Upper lobe of left lung (tissue), 6 donors: ENCODE results near the gene AGRN. TPM values are rescaled to one million over a fixed set of nuclear protein-coding genes. Genes with fewer than 3 reads are reported as not detected.

Experiments used
- ATAC-seq, 2 donors: fragments of 200-7000 bp; cut with Tn5 transposase; one replicate each; pipeline ENCODE4 v1.9.1; 2022; ENCODE audit warnings: mild to moderate bottlenecking in 2 of 2, moderate library complexity in 2 of 2; ENCODE audit not compliant: low FRiP score in 2 of 2
- DNase-seq, 2 donors: peaks; one replicate each; pipeline ENCODE4 v3.0.0-alpha.2; 2019 to 2020
- H3K27ac ChIP-seq, 4 donors: fragments of 200-600 bp; sonication (generic); one replicate each; pipeline ENCODE4 v1.5.1; 2016 to 2019
- H3K27me3 ChIP-seq, 4 donors: fragments of 200-600 bp; sonication (generic); one replicate each; pipeline ENCODE4 v1.5.1; 2017 to 2019
- H3K36me3 ChIP-seq, 4 donors: fragments of 200-600 bp; sonication (generic); one replicate each; pipeline ENCODE4 v1.5.1; 2016 to 2019
- H3K4me1 ChIP-seq, 4 donors: fragments of 200-600 bp; sonication (generic); one replicate each; pipeline ENCODE4 v1.5.1; 2018 to 2019
- H3K4me3 ChIP-seq, 4 donors: fragments of 200-600 bp; sonication (generic); one replicate each; pipeline ENCODE4 v1.5.1; 2017 to 2019; ENCODE audit warnings: mild to moderate bottlenecking in 2 of 4, moderate library complexity in 1 of 4
- H3K9me3 ChIP-seq, 4 donors: fragments of 200-600 bp; sonication (generic); one replicate each; pipeline ENCODE4 v1.5.1; 2018 to 2019
- EP300 ChIP-seq, 4 donors: sonication (generic); formaldehyde crosslinking; IDR thresholded peaks; one replicate each; pipeline ENCODE4 v1.5.1; 2017; ENCODE audit warnings: antibody characterized with exemption in 4 of 4, control low read depth in 2 of 4
- POLR2A ChIP-seq, 4 donors: fragments of 450-650 bp; IDR thresholded peaks; one replicate each; pipeline ENCODE4 v1.5.1; 2016 to 2017; ENCODE audit warnings: antibody characterized with exemption in 4 of 4, mild to moderate bottlenecking in 2 of 4
- POLR2AphosphoS5 ChIP-seq, 2 donors: sonication (generic); formaldehyde crosslinking; IDR thresholded peaks; one replicate each; pipeline ENCODE4 v1.5.1; 2017; ENCODE audit warnings: antibody characterized with exemption in 2 of 2
- WGBS, 2 donors: methylation state at CpG; one replicate each; pipeline ENCODE4 v1.1.5; 2017 to 2018; 5-methylcytosine and 5-hydroxymethylcytosine counted together
- total RNA-seq, 6 donors: library from RNA; depleted of rRNA in 4 of 6; stranded (reverse); fragments of >200 nt in 4 of 6; gene quantifications; one replicate each; pipeline versions ENCODE4 v1.1.0 to v1.2.1, GENCODE V29; 2016 to 2021
- TF ChIP-seq, protein P1 (sequence below), 6 experiments: fragments of 450-650 bp in 4 of 6; fragments of 200-600 bp in 2 of 6; sonication (generic) in 2 of 6; IDR thresholded peaks; one replicate each; pipeline ENCODE4 v1.5.1; 2016 to 2019; ENCODE audit warnings: antibody characterized with exemption in 6 of 6
- donor health status: DM: no; HTN: no; CAD: no; lungs with moderate emphysema.
- donor health status: DM: no; HTN: yes; CAD: no; lungs with severe emphysema.

AGRN gene
- total RNA-seq, 6 donors from 2014 or later = 91.0 to 316 (median 157) TPM

DNA sequence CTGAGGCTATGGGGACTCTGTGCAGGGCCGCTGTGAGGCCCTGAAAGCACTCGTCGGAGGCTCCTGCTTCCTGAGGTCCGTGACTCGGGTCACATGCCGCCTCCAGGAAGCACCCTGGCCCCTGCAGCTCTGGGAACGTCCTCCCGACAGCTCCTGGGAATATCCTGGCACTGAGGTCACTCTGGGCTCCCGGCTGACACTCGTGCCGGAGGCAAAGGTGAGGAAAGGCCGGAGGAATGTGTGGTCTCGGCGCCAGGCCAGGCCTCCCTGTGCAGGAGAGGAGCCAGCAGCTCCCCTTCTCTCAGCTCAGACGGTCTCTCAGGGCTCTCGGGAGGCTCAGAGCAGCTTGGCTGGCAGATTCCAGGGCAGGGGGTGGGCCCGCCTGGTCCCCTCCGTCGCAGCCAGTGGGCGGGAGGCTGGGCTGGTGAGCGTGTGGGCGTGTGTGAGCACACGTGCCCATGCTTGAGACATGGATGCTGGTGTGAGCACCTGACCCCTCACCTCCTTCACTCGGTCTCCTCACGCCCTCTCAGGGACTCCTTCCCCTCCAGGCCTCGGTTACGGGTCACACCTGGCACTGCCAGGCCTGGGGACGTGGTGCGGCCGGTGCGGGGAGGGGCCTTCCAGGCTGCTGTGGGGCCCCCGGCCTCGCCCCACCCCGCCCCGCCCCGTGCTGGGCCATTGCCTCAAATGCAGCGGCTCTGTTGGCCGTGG is 59.6 kb downstream of the AGRN start:
- DNase-seq (peak; percentile 87 to 90), ATAC-seq (peak; percentile 72 to 89)
- Histone ChIP-seq H3K36me3 (peaks cover 0 to 11% (median 2%) of the 10 kb centered on the region in 4 donors), H3K4me3 (peak overlapping the region in 3 of 4 donors; percentile 28 to 40 (median 39)), H3K27ac (peak overlapping the region; percentile 59 to 76 (median 72)), H3K9me3 (no peaks in the 10 kb centered on the region), H3K27me3 (peaks cover 0 to 8% (median 0%) of the 10 kb centered on the region in 4 donors), H3K4me1 (peaks cover 12 to 14% (median 13%) of the 10 kb centered on the region in 4 donors)
- 0 to 3% methylated on average over 2 to 22 of the region's 38 CpGs for WGBS, 2 donors
- peak in 1 of 4 donors; percentile 40 for TF ChIP-seq EP300 (IDR thresholded peaks at IDR 0.05)
- TF ChIP-seq, protein P1, sequence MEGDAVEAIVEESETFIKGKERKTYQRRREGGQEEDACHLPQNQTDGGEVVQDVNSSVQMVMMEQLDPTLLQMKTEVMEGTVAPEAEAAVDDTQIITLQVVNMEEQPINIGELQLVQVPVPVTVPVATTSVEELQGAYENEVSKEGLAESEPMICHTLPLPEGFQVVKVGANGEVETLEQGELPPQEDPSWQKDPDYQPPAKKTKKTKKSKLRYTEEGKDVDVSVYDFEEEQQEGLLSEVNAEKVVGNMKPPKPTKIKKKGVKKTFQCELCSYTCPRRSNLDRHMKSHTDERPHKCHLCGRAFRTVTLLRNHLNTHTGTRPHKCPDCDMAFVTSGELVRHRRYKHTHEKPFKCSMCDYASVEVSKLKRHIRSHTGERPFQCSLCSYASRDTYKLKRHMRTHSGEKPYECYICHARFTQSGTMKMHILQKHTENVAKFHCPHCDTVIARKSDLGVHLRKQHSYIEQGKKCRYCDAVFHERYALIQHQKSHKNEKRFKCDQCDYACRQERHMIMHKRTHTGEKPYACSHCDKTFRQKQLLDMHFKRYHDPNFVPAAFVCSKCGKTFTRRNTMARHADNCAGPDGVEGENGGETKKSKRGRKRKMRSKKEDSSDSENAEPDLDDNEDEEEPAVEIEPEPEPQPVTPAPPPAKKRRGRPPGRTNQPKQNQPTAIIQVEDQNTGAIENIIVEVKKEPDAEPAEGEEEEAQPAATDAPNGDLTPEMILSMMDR (IDR thresholded peaks at IDR 0.05) = no peak
- TF ChIP-seq POLR2AphosphoS5 (IDR thresholded peaks at IDR 0.05) = peak; percentile 25 to 31
- TF ChIP-seq POLR2A (IDR thresholded peaks at IDR 0.05) = peak in 1 of 4 donors; percentile 31

GRCh38 chr1:1080122-1080757 is 60.3 kb downstream of the AGRN start:
- peak; percentile 75 to 84 for ATAC-seq
- DNase-seq = peak; percentile 73 to 93

DNA sequence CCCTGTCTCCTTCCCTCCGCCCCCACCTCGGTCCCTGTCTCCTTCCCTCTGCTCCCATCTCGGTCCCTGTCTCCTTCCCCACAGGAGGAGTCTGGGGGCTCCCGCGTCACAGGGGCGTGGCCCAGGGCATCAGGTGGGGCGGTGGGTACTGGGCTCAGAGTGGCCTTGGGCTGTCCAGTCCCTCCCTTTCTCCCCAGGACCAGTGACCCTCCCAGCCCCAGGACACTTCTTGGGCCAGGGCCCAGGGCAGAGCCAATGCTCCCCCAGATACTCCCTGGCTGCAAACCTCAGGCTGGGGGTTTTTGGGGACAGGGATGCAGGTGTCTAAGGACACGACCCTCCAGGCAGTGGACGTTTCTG is 61.0 kb downstream of the AGRN start:
- Histone ChIP-seq H3K4me3 (no peak overlapping the region), H3K27me3 (no peaks in the 10 kb centered on the region), H3K36me3 (peaks cover 0 to 11% (median 5%) of the 10 kb centered on the region in 4 donors), H3K4me1 (peaks cover 12 to 14% (median 13%) of the 10 kb centered on the region in 4 donors), H3K9me3 (no peaks in the 10 kb centered on the region), H3K27ac (no peak overlapping the region)
- DNase-seq = peak in 1 of 2 donors; percentile 78
- ATAC-seq = no peak
- no peak for TF ChIP-seq EP300 (IDR thresholded peaks at IDR 0.05)
- no peak for TF ChIP-seq POLR2A (IDR thresholded peaks at IDR 0.05)
- no peak for TF ChIP-seq POLR2AphosphoS5 (IDR thresholded peaks at IDR 0.05)
- TF ChIP-seq, protein P1 (IDR thresholded peaks at IDR 0.05) = no peak
- WGBS, 2 donors = 50 to 57% methylated on average over 2 to 7 of the region's 9 CpGs

More at GRCh38 chr1:1080122-1080757, 60.3 kb downstream of the AGRN start:
- Histone ChIP-seq H3K9me3 (no peaks in the 10 kb centered on the region), H3K36me3 (peaks cover 0 to 11% (median 2%) of the 10 kb centered on the region in 4 donors), H3K27ac (peak overlapping the region; percentile 59 to 76 (median 72)), H3K4me3 (peak overlapping the region in 3 of 4 donors; percentile 28 to 40 (median 39)), H3K27me3 (peaks cover 0 to 1% (median 0%) of the 10 kb centered on the region in 4 donors), H3K4me1 (peaks cover 12 to 14% (median 13%) of the 10 kb centered on the region in 4 donors)
- WGBS, 2 donors = 3 to 27% methylated on average over 8 to 21 of the region's 23 CpGs
- TF ChIP-seq POLR2A (IDR thresholded peaks at IDR 0.05) = no peak
- TF ChIP-seq, protein P1 (IDR thresholded peaks at IDR 0.05) = no peak
- TF ChIP-seq EP300 (IDR thresholded peaks at IDR 0.05) = no peak
- TF ChIP-seq POLR2AphosphoS5 (IDR thresholded peaks at IDR 0.05) = no peak

- H3K27me3 ChIP-seq = no peaks in the 10 kb centered on the region
- no peak overlapping the region for H3K27ac ChIP-seq
- ATAC-seq (no peak), DNase-seq (peak; percentile 19 to 82)
- peaks cover 12 to 14% (median 13%) of the 10 kb centered on the region in 4 donors for H3K4me1 ChIP-seq
- 90 to 98% methylated on average over 24 to 49 of the region's 52 CpGs for WGBS, 2 donors
- peaks cover 0 to 11% (median 5%) of the 10 kb centered on the region in 4 donors for H3K36me3 ChIP-seq
- TF ChIP-seq POLR2A (IDR thresholded peaks at IDR 0.05) (no peak), POLR2AphosphoS5 (IDR thresholded peaks at IDR 0.05) (no peak), EP300 (IDR thresholded peaks at IDR 0.05) (no peak)
- TF ChIP-seq, protein P1 (IDR thresholded peaks at IDR 0.05) = no peak
- no peak overlapping the region for H3K4me3 ChIP-seq
- H3K9me3 ChIP-seq = no peaks in the 10 kb centered on the region
Measured at GRCh38 chr1:1081311-1082238, 61.7 kb downstream of the AGRN start.
